ENCODE data around the gene RPS6KA2. TPM values are rescaled to one million over a fixed set of nuclear protein-coding genes. Genes with fewer than 3 reads are reported as not detected.

The RPS6KA2 gene
- total RNA-seq, 4 donors from 2014 or later, result 64.9 to 101 (median 81.6) TPM

- no peak for DNase-seq
- peaks cover 30 to 39% of the 10 kb centered on the region in 2 donors for H3K36me3 ChIP-seq
- no peaks in the 10 kb centered on the region for H3K4me1 ChIP-seq
- no peaks in the 10 kb centered on the region for H3K27me3 ChIP-seq
- TF ChIP-seq CTCF (IDR thresholded peaks at IDR 0.05) (no peak), POLR2A (IDR thresholded peaks at IDR 0.05) (no peak)
- H3K9me3 ChIP-seq, result no peaks in the 10 kb centered on the region
- WGBS, 2 donors, result 95 to 96% methylated on average over 20 to 23 of the region's 23 CpGs
- no peak overlapping the region for H3K4me3 ChIP-seq (replicated peaks in 1 of 3)
- intact Hi-C loops (cut with DNase I), result no loop called here
- H3K27ac ChIP-seq, result no peak overlapping the region
These were observed 128.2 kb downstream of the RPS6KA2 start for GRCh38 chr6:166498661-166499349.

GRCh38 chr6:166498228-166498627, 128.8 kb downstream of the RPS6KA2 start:
- 92 to 95% methylated on average over 24 to 25 of the region's 25 CpGs for WGBS, 2 donors
- TF ChIP-seq POLR2A (IDR thresholded peaks at IDR 0.05), result no peak
- no peak for TF ChIP-seq CTCF (IDR thresholded peaks at IDR 0.05)
- Histone ChIP-seq H3K4me3 (replicated peaks in 1 of 3) (no peak overlapping the region), H3K9me3 (no peaks in the 10 kb centered on the region), H3K36me3 (peaks cover 26 to 39% of the 10 kb centered on the region in 2 donors), H3K27ac (no peak overlapping the region), H3K27me3 (no peaks in the 10 kb centered on the region), H3K4me1 (no peaks in the 10 kb centered on the region)
- intact Hi-C loops (cut with DNase I), result no loop called here
- DNase-seq, result no peak

- Histone ChIP-seq H3K4me3 (replicated peaks in 1 of 3) (no peak overlapping the region), H3K27me3 (no peaks in the 10 kb centered on the region), H3K27ac (no peak overlapping the region), H3K9me3 (no peaks in the 10 kb centered on the region), H3K36me3 (peaks cover 23 to 35% of the 10 kb centered on the region in 2 donors), H3K4me1 (no peaks in the 10 kb centered on the region)
- WGBS, 2 donors, result 89 to 90% methylated on average over 31 to 32 of the region's 32 CpGs
- intact Hi-C loops (cut with DNase I), result no loop called here
- no peak for DNase-seq
- TF ChIP-seq CTCF (IDR thresholded peaks at IDR 0.05) (no peak), POLR2A (IDR thresholded peaks at IDR 0.05) (no peak)
These were observed 129.8 kb downstream of the RPS6KA2 start for GRCh38 chr6:166497087-166497899.

GRCh38 chr6:166496460-166496859, 130.6 kb downstream of the RPS6KA2 start:
- WGBS, 2 donors, result 85 to 92% methylated on average over 1 to 2 of the region's 2 CpGs
- Histone ChIP-seq H3K27ac (no peak overlapping the region), H3K4me3 (replicated peaks in 1 of 3) (no peak overlapping the region), H3K36me3 (peaks cover 23 to 35% of the 10 kb centered on the region in 2 donors), H3K27me3 (no peaks in the 10 kb centered on the region), H3K9me3 (no peaks in the 10 kb centered on the region), H3K4me1 (no peaks in the 10 kb centered on the region)
- no peak for DNase-seq
- intact Hi-C loops (cut with DNase I), result no loop called here
- TF ChIP-seq CTCF (IDR thresholded peaks at IDR 0.05) (no peak), POLR2A (IDR thresholded peaks at IDR 0.05) (no peak)
